Measurements from ENCODE around the gene DPH1.

Gene DPH1

DNA sequence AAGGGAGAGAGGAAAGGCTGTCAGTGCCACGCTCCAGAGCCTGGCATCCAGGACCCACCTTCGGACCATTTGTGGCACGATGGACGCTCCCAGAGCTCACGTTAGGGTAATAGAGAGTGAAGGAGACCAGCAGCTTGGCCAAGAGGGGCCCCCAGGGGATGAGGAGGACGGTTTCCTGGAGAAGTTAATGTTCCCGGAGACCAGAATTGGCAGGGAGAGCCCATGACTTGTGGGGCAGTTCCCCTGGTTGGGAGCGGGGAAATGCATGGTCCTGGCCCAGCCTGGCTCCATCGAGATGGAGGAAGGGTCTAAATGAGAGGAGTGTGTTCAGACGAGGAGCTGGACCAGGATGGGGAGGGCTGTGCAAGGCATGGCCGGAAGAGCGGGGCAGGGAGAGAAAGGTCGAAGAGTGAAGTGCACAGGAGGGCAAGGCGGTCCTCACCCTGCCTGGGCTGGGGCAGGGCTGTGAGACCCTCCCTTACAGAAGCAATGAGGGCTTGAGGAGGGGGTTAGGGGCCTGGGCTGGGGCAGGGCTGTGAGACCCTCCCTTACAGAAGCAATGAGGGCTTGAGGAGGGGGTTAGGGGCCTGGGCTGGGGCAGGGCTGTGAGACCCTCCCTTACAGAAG, 22.1 kb downstream of the DPH1 start:
- DNase-seq = no peak

DNA sequence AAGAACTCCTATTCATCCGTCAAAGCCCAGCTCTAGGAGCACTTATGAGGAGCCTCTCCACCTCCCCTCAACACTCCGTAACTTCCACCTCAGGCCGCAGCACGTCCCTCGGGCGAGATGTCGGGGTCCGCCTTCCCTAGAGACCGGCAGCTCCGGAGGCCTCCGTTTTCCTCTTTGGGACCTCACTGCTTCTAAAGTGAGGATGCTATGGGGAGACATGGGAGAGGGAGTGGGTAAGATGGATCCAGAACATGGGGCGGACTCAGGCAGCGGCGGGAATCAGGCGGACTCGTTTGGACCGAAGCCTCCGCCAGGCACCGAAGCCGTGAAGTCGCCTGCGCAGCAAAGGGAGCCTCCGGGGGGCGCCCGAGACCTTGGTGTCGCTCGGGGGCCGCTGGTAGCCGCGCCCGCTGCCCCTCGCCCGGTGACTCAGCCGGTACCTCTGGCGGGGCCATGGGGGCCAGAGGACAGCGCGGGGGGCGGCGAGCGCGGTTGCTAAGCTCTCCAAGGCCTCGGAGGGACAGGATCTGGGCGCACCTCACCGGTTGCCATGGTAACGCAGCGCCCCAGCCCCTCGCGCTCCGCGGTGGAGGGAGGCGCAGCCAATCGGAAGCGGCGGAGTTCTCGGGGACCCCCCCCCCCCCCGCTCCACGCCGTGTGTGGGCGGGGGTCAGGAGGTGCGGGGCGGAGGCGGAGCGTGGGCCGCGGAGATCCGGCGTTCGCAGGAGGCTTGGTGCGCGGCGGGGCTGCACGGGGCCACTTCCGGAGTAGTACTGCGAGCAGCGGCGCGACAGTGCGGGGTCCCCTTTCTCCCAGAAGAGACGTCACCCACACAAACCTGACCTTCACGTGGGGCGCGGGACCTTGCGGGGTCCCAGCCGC, 23.7 kb downstream of the DPH1 start:
- DNase-seq = peak; percentile 53 to 76 (median 62)

DNA sequence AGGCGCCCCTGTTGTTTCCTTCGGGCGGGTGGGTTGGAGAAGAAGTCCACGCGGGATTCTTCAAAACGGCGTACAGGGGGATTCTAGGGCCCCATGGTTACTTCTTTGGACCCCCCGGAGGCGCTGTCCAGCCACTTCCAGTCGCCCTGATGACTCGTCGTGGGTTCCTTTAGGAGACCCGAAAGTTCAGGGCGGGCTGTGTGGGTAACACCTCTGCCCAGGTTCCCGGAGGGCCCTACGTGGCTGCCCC, 24.2 kb downstream of the DPH1 start:
- no peak for DNase-seq

DNA sequence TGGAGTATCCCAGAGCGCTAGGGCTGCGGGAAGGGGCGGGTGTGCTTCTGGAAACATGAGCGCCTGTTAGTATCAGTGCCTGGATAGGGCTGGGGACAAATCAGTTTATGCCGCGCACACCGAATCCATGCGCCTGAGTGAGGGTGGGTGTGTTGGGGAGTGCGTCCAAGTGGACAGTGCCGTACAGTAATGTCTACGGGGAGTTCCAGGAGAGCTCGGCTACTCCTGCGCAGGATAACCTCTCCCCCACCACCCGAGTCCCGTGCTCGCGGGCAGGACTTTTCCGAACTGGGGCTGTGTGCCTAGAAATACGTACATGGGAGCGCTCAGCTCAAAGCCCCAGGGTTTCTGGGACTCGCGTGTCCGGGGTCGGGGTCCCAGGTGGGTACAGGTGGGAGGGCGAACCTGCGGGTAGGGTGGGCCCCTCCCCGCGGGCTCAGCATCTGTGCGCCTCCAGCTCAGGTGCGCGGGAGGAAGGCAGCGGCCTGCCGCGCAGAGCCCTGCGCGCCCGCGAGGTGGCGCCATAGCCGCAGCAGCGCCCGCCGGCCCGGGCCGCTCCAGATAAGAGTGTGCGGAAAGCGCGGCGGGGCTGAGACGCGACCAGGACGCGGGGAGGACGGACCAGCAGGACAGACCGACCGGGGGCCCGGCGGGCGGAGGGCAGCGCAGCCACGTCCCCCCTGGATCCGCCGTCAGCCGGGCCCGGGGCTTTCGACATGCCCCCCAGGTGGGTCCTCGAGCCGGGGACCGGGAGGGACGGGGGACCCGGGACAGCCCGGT, 24.7 kb downstream of the DPH1 start, which contains the start of gene HIC1:
Gene HIC1, plus strand, starts transcription at position 592 of the 780 bp plus-strand sequence. CDS start 1,588 bp downstream, outside the sequence.
- DNase-seq = peak; percentile 62 to 68 (median 63)

DNA sequence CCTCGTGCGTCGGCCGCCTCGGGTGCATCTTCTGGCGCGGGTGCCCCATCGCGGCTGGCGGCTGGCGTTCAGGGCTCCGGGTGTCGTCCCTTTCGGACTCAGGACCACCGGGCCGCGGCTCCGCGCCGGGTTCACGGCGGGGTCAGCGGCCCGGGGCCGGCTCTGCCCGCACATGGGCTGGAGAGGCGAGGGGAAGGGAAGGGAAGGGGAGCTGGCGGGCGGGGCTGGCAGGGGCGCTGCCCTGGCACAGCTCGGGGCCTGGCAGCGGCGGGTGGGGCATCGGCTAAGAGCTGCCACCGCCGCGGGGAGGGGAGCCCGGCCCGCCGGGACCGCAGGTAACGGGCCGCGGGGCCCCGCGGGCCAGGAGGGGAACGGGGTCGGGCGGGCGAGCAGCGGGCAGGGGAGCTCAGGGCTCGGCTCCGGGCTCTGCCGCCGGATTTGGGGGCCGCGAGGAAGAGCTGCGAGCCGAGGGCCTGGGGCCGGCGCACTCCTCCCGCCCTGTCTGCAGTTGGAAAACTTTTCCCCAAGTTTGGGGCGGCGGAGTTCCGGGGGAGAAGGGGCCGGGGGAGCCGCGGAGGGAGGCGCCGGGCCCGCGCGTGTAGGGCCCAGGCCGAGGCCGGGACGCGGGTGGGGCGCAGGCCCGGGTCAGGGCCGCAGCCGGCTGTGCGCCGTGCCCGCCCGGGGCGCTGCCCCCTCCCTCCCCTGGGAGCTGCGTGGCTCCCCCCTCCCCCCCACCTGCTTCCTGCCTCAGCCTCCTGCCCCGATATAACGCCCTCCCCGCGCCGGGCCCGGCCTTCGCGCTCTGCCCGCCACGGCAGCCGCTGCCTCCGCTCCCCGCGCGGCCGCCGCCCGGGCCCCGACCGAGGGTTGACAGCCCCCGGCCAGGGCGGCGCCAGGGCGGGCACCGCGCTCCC, 25.6 kb downstream of the DPH1 start:
- peak in 1 of 4 experiments; percentile 25 for DNase-seq

DNA sequence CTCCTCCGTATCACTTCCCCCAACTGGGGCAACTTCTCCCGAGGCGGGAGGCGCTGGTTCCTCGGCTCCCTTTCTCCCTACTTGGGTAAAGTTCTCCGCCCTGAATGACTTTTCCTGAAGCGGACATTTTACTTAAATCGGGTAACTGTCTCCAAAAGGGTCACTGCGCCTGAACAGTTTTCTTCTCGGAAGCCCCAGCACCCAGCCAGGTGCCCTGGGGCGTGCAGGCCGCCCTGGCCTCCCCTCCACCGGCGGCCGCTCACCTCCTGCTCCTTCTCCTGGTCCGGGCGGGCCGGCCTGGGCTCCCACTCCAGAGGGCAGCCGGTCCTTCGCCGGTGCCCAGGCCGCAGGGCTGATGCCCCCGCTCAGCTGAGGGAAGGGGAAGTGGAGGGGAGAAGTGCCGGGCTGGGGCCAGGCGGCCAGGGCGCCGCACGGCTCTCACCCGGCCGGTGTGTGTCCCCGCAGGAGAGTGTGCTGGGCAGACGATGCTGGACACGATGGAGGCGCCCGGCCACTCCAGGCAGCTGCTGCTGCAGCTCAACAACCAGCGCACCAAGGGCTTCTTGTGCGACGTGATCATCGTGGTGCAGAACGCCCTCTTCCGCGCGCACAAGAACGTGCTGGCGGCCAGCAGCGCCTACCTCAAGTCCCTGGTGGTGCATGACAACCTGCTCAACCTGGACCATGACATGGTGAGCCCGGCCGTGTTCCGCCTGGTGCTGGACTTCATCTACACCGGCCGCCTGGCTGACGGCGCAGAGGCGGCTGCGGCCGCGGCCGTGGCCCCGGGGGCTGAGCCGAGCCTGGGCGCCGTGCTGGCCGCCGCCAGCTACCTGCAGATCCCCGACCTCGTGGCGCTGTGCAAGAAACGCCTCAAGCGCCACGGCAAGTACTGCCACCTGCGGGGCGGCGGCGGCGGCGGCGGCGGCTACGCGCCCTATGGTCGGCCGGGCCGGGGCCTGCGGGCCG, 26.5 kb downstream of the DPH1 start:
- DNase-seq = peak in 2 of 4 experiments; percentile 23 to 54

DNA sequence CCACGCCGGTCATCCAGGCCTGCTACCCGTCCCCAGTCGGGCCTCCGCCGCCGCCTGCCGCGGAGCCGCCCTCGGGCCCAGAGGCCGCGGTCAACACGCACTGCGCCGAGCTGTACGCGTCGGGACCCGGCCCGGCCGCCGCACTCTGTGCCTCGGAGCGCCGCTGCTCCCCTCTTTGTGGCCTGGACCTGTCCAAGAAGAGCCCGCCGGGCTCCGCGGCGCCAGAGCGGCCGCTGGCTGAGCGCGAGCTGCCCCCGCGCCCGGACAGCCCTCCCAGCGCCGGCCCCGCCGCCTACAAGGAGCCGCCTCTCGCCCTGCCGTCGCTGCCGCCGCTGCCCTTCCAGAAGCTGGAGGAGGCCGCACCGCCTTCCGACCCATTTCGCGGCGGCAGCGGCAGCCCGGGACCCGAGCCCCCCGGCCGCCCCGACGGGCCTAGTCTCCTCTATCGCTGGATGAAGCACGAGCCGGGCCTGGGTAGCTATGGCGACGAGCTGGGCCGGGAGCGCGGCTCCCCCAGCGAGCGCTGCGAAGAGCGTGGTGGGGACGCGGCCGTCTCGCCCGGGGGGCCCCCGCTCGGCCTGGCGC, 27.3 kb downstream of the DPH1 start:
- DNase-seq = no peak

DNA sequence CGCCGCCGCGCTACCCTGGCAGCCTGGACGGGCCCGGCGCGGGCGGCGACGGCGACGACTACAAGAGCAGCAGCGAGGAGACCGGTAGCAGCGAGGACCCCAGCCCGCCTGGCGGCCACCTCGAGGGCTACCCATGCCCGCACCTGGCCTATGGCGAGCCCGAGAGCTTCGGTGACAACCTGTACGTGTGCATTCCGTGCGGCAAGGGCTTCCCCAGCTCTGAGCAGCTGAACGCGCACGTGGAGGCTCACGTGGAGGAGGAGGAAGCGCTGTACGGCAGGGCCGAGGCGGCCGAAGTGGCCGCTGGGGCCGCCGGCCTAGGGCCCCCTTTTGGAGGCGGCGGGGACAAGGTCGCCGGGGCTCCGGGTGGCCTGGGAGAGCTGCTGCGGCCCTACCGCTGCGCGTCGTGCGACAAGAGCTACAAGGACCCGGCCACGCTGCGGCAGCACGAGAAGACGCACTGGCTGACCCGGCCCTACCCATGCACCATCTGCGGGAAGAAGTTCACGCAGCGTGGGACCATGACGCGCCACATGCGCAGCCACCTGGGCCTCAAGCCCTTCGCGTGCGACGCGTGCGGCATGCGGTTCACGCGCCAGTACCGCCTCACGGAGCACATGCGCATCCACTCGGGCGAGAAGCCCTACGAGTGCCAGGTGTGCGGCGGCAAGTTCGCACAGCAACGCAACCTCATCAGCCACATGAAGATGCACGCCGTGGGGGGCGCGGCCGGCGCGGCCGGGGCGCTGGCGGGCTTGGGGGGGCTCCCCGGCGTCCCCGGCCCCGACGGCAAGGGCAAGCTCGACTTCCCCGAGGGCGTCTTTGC, 28.0 kb downstream of the DPH1 start:
- DNase-seq = peak in 1 of 4 experiments; percentile 26

DNA sequence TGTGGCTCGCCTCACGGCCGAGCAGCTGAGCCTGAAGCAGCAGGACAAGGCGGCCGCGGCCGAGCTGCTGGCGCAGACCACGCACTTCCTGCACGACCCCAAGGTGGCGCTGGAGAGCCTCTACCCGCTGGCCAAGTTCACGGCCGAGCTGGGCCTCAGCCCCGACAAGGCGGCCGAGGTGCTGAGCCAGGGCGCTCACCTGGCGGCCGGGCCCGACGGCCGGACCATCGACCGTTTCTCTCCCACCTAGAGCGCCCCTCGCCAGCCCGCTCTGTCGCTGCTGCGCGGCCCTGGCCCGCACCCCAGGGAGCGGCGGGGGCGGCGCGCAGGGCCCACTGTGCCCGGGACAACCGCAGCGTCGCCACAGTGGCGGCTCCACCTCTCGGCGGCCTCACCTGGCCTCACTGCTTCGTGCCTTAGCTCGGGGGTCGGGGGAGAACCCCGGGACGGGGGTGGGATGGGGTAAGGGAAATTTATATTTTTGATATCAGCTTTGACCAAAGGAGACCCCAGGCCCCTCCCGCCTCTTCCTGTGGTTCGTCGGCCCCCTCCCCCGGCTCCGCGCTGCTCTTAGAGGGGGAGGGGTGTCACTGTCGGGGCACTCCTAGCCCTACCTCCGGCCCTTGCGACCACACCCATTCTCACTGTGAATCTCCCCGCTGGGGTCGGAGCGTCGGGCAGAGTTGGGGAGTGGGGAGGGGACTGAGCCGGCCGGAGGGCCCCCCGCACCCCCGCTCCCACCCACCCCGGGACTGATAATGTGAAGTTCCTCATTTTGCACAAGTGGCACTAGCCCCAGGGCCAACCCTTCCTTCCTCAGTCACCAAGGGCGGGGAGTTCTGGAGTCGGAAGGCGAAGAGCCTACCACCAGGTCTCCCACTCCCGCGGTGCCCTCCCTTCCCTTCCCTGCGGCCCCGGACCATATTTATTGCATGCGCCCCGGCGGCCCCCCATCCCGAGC, 28.9 kb downstream of the DPH1 start:
- peak in 3 of 4 experiments; percentile 28 to 43 (median 29) for DNase-seq

DNA sequence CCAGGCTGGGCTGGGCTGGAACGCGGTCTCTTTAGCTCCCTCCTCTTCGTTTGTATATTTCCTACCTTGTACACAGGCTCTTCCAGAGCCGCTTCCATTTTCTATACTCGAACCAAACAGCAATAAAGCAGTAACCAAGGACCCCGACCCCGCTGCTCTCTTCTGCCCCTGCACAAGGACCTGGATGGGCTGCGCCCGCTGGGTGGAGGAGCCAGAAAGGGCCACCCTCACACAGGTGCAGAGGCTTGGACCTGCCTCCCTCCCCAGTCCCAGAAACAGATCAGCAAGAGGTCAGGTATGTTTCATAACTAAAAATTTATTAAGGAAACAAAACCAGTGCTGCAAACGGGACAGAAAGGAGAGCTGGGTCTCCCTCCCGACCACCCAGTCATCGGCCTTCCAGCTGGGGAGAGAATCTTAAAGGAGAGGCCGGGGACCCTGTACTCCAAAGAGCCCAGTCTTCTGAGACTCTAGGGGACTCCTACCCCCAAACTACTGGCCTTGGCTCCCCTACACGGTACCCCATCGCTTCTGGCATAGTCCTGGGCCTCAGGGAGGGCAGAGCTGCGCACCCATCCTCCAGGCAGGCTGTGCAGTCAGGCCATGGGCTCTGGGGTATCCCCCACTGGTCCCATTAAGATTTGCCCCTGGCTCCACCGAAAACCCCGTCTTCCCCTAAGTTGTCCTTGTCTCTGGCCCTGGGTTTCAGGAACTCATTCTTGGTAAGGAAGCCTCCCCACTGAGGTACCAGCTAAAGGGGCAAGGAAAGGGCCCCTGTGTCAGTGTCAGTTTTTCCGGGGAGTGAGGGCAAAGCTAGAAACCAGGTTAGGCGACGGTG, 29.8 kb downstream of the DPH1 start:
- no peak for DNase-seq

DNA sequence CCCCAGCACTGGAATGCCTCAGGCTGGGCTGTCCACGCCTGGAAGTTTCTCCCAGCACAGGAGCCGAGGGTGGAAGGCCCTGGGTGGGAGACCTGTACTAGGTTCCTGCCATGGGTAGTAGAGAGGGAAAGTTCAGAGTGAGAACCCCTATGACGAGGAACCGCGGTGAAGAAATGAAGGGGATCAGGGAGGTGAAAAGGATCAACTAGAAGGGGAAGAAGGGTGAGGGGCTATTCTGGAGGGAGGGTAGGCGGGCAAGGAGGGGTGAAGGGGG, 30.4 kb downstream of the DPH1 start:
- DNase-seq = no peak

DNA sequence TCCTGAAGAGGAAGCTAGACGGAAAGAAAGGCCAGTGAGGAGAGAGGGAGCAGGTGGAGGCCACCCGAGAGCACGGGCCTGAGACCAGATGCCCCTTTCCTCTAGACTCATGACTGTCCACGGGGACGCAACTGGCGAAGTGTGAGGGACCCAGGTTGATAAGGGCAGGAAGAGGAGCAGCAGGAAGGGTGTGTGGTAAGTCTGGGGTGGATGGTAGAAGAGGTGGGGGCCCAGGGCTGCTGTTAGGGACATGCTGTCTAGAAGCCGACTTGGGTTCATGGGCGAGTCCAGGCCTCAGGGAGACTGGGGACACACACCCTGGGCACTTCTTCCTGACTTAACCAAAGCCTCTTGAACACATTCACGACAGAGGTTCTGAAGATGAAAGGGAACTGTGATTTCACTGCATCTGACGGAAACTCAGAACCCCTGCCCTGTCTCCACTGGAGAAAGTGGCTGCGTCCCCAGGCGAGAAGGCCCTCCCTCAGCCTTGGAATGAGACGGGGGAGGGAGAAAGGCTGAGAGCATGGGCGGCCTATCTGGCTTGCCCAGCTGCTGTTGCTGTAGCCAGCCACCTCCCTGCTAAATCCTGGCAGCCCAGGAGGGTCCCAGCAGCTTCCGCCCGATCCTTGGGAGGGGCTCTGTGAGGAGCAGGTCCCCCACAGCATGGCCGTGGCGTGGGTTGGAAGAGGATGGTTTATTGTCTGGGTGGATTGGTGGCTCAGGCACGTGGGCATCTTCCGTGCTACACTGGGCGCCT, 30.9 kb downstream of the DPH1 start:
- DNase-seq = no peak

DNA sequence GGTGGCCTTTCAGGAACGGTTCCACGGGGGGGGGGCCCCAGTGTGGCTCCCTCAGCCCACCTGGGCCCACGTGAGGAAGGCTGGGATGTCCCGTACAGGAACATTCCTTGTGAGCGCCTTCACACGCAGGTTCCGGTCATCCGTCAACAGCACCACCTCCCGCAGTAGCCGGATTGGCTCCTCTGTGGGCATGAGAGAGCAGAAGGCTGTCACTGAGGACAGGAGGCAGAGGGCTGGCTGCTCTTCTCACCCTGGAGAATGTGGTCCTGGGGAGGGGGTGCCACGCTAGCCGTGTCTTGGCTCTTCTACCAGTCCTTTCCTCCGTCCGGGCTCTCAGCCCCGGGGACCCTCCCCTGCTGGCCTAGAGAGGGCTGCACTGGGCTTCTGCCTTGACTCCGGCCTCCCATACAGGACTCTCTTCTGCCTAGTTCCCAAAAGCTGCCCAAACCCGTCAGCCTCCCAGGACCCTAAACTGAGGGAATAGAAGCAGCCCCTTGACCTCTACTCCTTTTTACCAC, 31.5 kb downstream of the DPH1 start:
- DNase-seq = no peak

DNA sequence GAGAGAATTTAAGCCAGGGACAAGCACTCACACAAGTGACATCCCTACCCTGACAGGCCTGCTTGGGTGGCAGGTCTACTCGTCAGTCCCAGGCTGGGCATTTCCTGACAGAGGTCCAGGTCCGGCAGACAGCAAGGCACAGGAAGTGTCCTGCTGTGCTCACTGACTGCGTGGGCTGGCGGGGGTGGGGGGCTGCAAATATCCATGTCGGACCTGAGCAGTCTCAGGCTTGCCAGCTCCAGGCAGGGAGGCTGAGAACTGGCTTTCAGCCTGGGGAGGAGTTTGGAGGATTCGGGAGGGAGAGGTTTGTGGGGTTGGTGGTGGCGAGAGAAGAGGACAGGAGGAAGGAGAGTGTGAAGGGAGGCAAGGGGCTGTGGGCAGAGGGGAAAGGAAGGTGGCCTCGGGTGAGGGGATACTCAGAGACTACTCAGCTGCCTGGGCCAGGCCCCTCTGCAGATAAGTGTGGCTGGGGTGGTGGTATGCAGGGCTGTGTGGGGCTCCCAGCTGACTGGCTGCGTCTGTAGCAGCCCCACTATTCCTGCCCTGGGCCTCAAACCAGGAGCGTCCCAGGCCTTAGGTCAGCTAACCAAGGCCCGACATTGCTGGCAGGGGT, 32.7 kb downstream of the DPH1 start:
- no peak for DNase-seq

DNA sequence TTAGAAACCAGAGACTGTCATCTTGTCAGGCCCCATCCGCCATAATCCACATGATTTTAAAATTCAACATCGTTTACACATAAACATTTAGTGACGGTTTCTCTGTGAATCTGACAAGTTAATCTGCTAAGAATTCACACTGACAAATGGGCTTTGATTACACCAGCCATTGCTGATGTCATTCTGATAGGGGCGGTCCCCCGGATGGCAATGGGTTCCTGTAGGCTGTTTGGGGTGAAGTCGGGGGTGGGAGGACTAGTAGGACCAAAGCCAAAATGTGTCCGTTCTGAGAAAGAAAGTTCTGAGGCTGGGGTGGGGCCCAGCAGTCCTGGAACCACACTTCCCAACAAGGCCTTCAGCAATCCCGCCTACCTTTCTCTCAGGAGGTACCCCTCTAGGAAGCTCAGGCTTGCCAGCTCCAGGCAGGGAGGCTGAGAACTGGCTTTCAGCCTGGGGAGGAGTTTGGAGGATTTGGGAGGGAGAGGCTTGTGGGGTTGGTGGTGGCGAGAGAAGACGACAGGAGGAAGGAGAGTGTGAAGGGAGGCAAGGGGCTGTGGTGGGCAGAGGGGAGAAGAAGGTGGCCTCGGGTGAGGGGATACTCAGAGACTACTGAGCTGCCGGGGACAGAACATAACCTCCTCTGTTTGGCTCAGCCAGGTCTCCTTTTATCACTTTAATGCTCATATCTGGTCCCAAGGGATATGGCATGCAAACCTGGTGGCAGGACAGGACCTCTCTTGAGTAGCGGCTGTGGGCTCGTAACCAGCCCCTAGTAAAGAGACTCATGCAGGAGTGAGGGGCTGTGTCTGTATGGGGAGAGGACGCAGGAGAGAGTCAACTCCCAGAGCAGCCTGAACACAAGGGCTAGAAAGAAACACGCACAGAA, 33.6 kb downstream of the DPH1 start:
- DNase-seq = no peak

DNA sequence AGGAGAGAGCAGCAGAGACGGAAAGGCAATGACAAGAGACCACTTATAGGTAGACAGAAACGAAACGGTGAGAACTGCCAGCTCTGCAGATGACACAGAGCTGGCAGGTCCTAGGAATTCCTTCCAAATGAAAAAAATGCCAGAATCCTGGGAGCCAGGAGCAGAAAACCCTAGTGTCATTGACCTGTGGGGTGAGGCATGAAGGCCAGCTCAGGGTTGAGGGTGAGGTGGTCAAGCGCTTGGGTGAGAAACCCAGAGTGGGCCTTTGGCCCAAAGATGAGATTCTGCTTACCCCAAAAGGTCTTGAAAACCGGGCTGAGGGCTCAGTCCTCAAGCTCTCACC, 34.2 kb downstream of the DPH1 start:
- no peak for DNase-seq
